ENCODE data around the gene CAPZA1. TPM values are rescaled to one million over a fixed set of nuclear protein-coding genes. Genes with fewer than 3 reads are reported as not detected.

Gene CAPZA1
- total RNA-seq, 2 experiments from 2014 or later: 166 to 179 TPM

DNA sequence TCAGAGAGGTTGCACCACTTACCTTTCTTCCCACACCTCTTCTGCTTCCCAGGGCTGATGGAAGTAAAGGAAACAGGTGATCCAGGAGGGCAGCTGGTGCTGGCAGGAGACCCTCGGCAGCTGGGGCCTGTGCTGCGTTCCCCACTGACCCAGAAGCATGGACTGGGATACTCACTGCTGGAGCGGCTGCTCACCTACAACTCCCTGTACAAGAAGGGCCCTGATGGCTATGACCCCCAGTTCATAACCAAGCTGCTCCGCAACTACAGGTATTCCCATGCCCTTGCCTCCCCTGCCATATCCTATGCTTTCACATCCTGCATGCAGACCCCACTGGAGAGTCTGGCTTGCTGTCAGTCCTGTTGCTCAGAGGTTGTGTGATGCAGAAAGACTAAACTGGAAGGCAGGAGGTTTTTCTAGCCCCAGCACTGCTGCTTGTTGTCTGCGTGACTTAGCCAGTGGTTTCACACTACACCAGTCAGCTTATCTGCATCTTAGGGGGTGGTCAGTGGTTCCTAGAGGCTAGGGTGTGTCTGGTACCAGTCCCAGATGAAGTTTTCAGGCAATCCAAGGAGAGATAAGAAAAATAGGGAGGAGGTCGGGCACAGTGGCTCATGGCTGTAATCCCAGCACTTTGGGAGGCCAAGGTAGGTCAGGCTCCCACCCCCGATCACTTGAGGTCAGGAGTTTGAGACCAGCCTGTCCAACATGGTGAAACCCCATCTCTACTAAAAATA lies 77.1 kb downstream of the CAPZA1 start:
- H3K27me3 ChIP-seq (ENCODE audit: control insufficient read depth in 1 of 2, insufficient read depth in 2 of 2, low read length in 2 of 2): no peaks in the 10 kb centered on the region
- H3K4me3 Mint-ChIP-seq: no peak overlapping the region
- peaks cover 19% of the 10 kb centered on the region for H3K4me1 Mint-ChIP-seq (ENCODE audit: low read depth)
- POLR2A ChIA-PET: no interaction called here
- no peak overlapping the region for H3K4me3 ChIP-seq (ENCODE audit: low read length)
- H3K9me3 ChIP-seq (ENCODE audit: control insufficient read depth in 1 of 2, insufficient read depth in 1 of 2, low read length in 2 of 2): no peaks in the 10 kb centered on the region
- ATAC-seq (ENCODE audit: poor library complexity): no peak
- H3K4me1 ChIP-seq (ENCODE audit: insufficient read depth, low read length): peaks cover 22% of the 10 kb centered on the region
- H3K27ac ChIP-seq (ENCODE audit: low read depth in 1 of 2, low read length in 2 of 2): no peak overlapping the region
- CTCF ChIA-PET: no interaction called here
- peaks cover 71% of the 10 kb centered on the region for H3K36me3 Mint-ChIP-seq (ENCODE audit: low read depth)
- intact Hi-C loops (cut with DNase I, micrococcal nuclease): no loop called here
- no peaks in the 10 kb centered on the region for H3K27me3 Mint-ChIP-seq
- no peak overlapping the region for H3K27ac Mint-ChIP-seq
- TF ChIP-seq, protein P1, sequence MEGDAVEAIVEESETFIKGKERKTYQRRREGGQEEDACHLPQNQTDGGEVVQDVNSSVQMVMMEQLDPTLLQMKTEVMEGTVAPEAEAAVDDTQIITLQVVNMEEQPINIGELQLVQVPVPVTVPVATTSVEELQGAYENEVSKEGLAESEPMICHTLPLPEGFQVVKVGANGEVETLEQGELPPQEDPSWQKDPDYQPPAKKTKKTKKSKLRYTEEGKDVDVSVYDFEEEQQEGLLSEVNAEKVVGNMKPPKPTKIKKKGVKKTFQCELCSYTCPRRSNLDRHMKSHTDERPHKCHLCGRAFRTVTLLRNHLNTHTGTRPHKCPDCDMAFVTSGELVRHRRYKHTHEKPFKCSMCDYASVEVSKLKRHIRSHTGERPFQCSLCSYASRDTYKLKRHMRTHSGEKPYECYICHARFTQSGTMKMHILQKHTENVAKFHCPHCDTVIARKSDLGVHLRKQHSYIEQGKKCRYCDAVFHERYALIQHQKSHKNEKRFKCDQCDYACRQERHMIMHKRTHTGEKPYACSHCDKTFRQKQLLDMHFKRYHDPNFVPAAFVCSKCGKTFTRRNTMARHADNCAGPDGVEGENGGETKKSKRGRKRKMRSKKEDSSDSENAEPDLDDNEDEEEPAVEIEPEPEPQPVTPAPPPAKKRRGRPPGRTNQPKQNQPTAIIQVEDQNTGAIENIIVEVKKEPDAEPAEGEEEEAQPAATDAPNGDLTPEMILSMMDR (IDR thresholded peaks at IDR 0.05): no peak
- no peaks in the 10 kb centered on the region for H3K9me3 Mint-ChIP-seq
- no peak for DNase-seq
- peaks cover 71% of the 10 kb centered on the region for H3K36me3 ChIP-seq (ENCODE audit: insufficient read depth, low read length)

DNA sequence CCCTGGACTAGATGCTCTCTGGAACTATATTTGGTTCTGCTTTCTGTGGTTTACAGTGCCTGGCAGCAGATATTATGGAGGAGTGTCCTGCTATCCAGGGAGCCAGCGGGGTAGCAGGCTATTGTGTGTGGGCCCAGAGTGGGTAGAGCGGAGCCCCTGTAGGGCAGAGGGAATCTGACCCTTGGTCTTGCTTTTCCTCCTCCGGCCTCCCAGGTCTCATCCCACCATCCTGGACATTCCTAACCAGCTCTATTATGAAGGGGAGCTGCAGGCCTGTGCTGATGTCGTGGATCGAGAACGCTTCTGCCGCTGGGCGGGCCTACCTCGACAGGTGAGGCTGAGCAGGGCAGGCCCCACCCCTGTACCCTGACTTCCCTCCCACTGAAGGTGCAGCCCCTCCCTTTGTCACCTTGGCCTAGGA lies 78.2 kb downstream of the CAPZA1 start:
- no peak for DNase-seq
- CTCF ChIA-PET: no interaction called here
- POLR2A ChIA-PET: no interaction called here
- H3K27me3 Mint-ChIP-seq: no peaks in the 10 kb centered on the region
- intact Hi-C loops (cut with DNase I, micrococcal nuclease): no loop called here
- Histone ChIP-seq H3K36me3 (ENCODE audit: insufficient read depth, low read length) (peaks cover 62% of the 10 kb centered on the region), H3K4me1 (ENCODE audit: insufficient read depth, low read length) (peaks cover 23% of the 10 kb centered on the region), H3K27me3 (ENCODE audit: control insufficient read depth in 1 of 2, insufficient read depth in 2 of 2, low read length in 2 of 2) (no peaks in the 10 kb centered on the region), H3K4me3 (ENCODE audit: low read length) (no peak overlapping the region), H3K27ac (ENCODE audit: low read depth in 1 of 2, low read length in 2 of 2) (no peak overlapping the region), H3K9me3 (ENCODE audit: control insufficient read depth in 1 of 2, insufficient read depth in 1 of 2, low read length in 2 of 2) (no peaks in the 10 kb centered on the region)
- H3K36me3 Mint-ChIP-seq (ENCODE audit: low read depth): peaks cover 61% of the 10 kb centered on the region
- TF ChIP-seq, protein P1 (IDR thresholded peaks at IDR 0.05): no peak
- no peak for ATAC-seq (ENCODE audit: poor library complexity)
- no peaks in the 10 kb centered on the region for H3K9me3 Mint-ChIP-seq
- H3K27ac Mint-ChIP-seq: no peak overlapping the region
- H3K4me1 Mint-ChIP-seq (ENCODE audit: low read depth): peaks cover 30% of the 10 kb centered on the region
- no peak overlapping the region for H3K4me3 Mint-ChIP-seq

DNA sequence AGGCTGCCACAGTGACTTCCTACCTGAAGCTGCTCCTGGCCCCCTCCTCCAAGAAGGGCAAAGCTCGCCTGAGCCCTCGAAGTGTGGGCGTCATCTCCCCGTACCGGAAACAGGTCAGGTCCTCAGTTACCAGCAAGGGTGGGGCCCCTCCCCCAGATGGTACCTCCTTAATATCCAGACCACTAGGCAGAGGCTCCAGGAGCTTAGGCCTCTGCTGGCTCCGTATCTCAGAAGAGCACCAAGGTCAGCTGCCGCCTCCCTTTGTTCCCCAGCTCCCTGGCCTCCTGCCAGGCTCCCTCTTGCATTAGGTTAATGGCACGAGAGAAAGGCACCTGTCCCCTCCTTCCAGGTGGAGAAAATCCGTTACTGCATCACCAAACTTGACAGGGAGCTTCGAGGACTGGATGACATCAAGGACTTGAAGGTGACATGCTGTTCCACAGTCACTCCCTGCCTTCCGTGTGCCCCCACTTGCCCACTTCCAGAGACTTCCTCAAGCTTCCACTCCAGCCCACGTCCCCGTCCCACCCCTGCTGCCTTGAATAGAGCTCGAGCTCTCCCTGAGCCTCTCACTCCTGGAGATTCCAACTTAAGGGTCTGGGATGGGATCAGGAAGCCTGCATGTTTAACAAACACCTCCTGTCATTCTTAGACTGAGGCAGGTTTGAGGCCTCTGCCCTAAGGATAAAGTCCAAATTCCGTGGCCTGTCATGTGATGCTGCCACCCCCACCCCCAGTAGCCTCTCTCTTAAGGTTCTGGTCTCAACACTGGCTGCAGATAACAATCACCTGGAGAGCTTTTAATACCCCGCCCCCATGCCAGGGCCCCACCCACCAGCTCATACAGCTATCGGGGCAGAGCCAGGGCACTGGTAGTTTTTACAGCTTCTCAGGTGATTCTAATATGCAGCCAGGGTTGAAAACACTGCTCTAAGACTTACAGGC lies 79.0 kb downstream of the CAPZA1 start:
- Histone ChIP-seq H3K27ac (ENCODE audit: low read depth in 1 of 2, low read length in 2 of 2) (no peak overlapping the region), H3K4me3 (ENCODE audit: low read length) (no peak overlapping the region), H3K27me3 (ENCODE audit: control insufficient read depth in 1 of 2, insufficient read depth in 2 of 2, low read length in 2 of 2) (no peaks in the 10 kb centered on the region), H3K4me1 (ENCODE audit: insufficient read depth, low read length) (peaks cover 23% of the 10 kb centered on the region), H3K36me3 (ENCODE audit: insufficient read depth, low read length) (peaks cover 60% of the 10 kb centered on the region), H3K9me3 (ENCODE audit: control insufficient read depth in 1 of 2, insufficient read depth in 1 of 2, low read length in 2 of 2) (no peaks in the 10 kb centered on the region)
- TF ChIP-seq, protein P1 (IDR thresholded peaks at IDR 0.05): no peak
- POLR2A ChIA-PET: no interaction called here
- Mint-ChIP-seq H3K27me3 (no peaks in the 10 kb centered on the region), H3K4me1 (ENCODE audit: low read depth) (peaks cover 34% of the 10 kb centered on the region), H3K9me3 (no peaks in the 10 kb centered on the region), H3K27ac (no peak overlapping the region), H3K4me3 (no peak overlapping the region), H3K36me3 (ENCODE audit: low read depth) (peaks cover 55% of the 10 kb centered on the region)
- CTCF ChIA-PET: no interaction called here
- no peak for DNase-seq
- intact Hi-C loops (cut with DNase I, micrococcal nuclease): no loop called here
- ATAC-seq (ENCODE audit: poor library complexity): no peak
